SU-DHL-6 (cell line): Measurements from ENCODE around the gene STN1.

Experiments
- CTCF ChIP-seq: fragments of 200-600 bp; sonication (generic); IDR thresholded peaks from one replicate; pipeline ENCODE4 v1.5.1; 2017; ENCODE audit warnings: antibody characterized with exemption, mild to moderate bottlenecking, low read length, moderate library complexity; ENCODE audit not compliant: insufficient read depth, poor library complexity, severe bottlenecking
- EZH2phosphoT487 ChIP-seq: fragments of 200-600 bp; sonication (generic), shearing (Covaris generic); conservative IDR thresholded peaks from 2 replicates; pipeline ENCODE4 v1.6.1; 2018; ENCODE audit warnings: mild to moderate bottlenecking, antibody characterized with exemption, low read length, moderate library complexity, mixed read lengths

GRCh38 chr10:103951183-103951582 lies 33.2 kb upstream of the STN1 start:
- TF ChIP-seq CTCF (no peak), EZH2phosphoT487 (no peak)
